Esophagus muscularis mucosa (tissue), 4 donors: Measurements from ENCODE around the gene PTPN7. TPM values are rescaled to one million over a fixed set of nuclear protein-coding genes. Genes with fewer than 3 reads are reported as not detected.

Experiments used
- DNase-seq: peaks from one replicate; pipeline ENCODE4 v3.0.0-alpha.2; 2017; ENCODE audit errors: extremely low spot score
- H3K27ac ChIP-seq, 4 donors: fragments of 200-600 bp; sonication (generic); replicated peaks in 1 of 4; 1 replicate in 3 of 4; 2 replicates in 1 of 4; pipeline ENCODE4 v1.5.1; 2016 to 2019; ENCODE audit warnings: mild to moderate bottlenecking in 1 of 4
- H3K27me3 ChIP-seq, 4 donors: fragments of 200-600 bp; sonication (generic); one replicate each; pipeline versions ENCODE4 v1.5.1 to v1.6.0; 2016 to 2019
- H3K36me3 ChIP-seq, 4 donors: fragments of 200-600 bp; sonication (generic); one replicate each; pipeline ENCODE4 v1.5.1; 2016 to 2019
- H3K4me1 ChIP-seq, 4 donors: fragments of 200-600 bp; sonication (generic); one replicate each; pipeline ENCODE4 v1.5.1; 2016 to 2019
- H3K4me3 ChIP-seq, 4 donors: fragments of 200-600 bp; sonication (generic); 1 replicate in 2 of 4; 2 replicates in 2 of 4; pipeline ENCODE4 v1.5.1; 2016 to 2019; ENCODE audit warnings: mild to moderate bottlenecking in 4 of 4, moderate library complexity in 1 of 4
- H3K9me3 ChIP-seq, 4 donors: fragments of 200-600 bp; sonication (generic); 1 replicate in 3 of 4; 2 replicates in 1 of 4; pipeline ENCODE4 v1.5.1; 2016 to 2019
- CTCF ChIP-seq, 3 experiments: fragments of 200-600 bp in 2 of 3; fragments of 450-650 bp in 1 of 3; sonication (generic) in 2 of 3; IDR thresholded peaks; one replicate each; pipeline ENCODE4 v1.5.1; 2017 to 2019; ENCODE audit warnings: antibody characterized with exemption in 3 of 3, mild to moderate bottlenecking in 2 of 3, moderate library complexity in 1 of 3
- EP300 ChIP-seq: sonication (generic); formaldehyde crosslinking; IDR thresholded peaks from one replicate; pipeline ENCODE4 v1.6.1; 2017; ENCODE audit warnings: antibody characterized with exemption
- POLR2A ChIP-seq: fragments of 450-650 bp; IDR thresholded peaks from one replicate; pipeline ENCODE4 v1.6.1; 2017; ENCODE audit warnings: antibody characterized with exemption, moderate library complexity, mild to moderate bottlenecking, low read depth
- POLR2AphosphoS5 ChIP-seq, 2 donors: sonication (generic); formaldehyde crosslinking; IDR thresholded peaks; one replicate each; pipeline ENCODE4 v1.6.1; 2017; ENCODE audit warnings: antibody characterized with exemption in 2 of 2
- WGBS: methylation state at CpG from one replicate; pipeline ENCODE4 v1.1.5; 2018; 5-methylcytosine and 5-hydroxymethylcytosine counted together
- intact Hi-C: fragments of 100-400 bp; cut with DNase I; formaldehyde crosslinking; loops from one replicate; pipeline ENCODE4 v1.15.1; 2023
- total RNA-seq, 4 donors: library from RNA; depleted of rRNA; stranded (reverse); fragments of >200 nt; gene quantifications; one replicate each; pipeline versions ENCODE4 v1.1.0 to v1.2.1, GENCODE V29; 2016

The PTPN7 gene
- total RNA-seq, 4 donors from 2014 or later: 0.78 to 2.5 (median 1.3) TPM

GRCh38 chr1:202122639-202123335 is 37.6 kb downstream of the PTPN7 start, which contains the start of gene GPR37L1:
TSS of gene GPR37L1 (plus strand) at chr1:202122917. CDS start at chr1:202122964, 47 bp downstream.
- Histone ChIP-seq H3K9me3 (no peaks in the 10 kb centered on the region), H3K4me1 (peaks cover 5 to 13% (median 11%) of the 10 kb centered on the region in 4 donors), H3K4me3 (peak within 1 kb of the TSS in 1 of 4 donors; percentile 14), H3K27ac (peak within 1 kb of the TSS in 1 of 4 donors; percentile 10), H3K27me3 (no peaks in the 10 kb centered on the region), H3K36me3 (no peaks in the 10 kb centered on the region)
- TF ChIP-seq CTCF (IDR thresholded peaks at IDR 0.05) (peak; percentile 54 to 61 (median 58)), EP300 (no peak), POLR2AphosphoS5 (IDR thresholded peaks at IDR 0.05) (peak in 1 of 2 donors; percentile 12), POLR2A (no peak)
- intact Hi-C loops: no loop called here
- 10% methylated on average over 8 of the region's 19 CpGs for WGBS
- DNase-seq: no peak

- no peak for DNase-seq
- intact Hi-C loops: no loop called here
- H3K36me3 ChIP-seq: no peaks in the 10 kb centered on the region
- H3K4me3 ChIP-seq: no peak overlapping the region
- no peak overlapping the region for H3K27ac ChIP-seq
- TF ChIP-seq CTCF (IDR thresholded peaks at IDR 0.05) (no peak), POLR2A (no peak), EP300 (no peak), POLR2AphosphoS5 (IDR thresholded peaks at IDR 0.05) (no peak)
- no peaks in the 10 kb centered on the region for H3K9me3 ChIP-seq
- peaks cover 5 to 13% (median 11%) of the 10 kb centered on the region in 4 donors for H3K4me1 ChIP-seq
- no peaks in the 10 kb centered on the region for H3K27me3 ChIP-seq
- 74% methylated on average over 4 of the region's 7 CpGs for WGBS
Observed at GRCh38 chr1:202121006-202121405, 39.4 kb downstream of the PTPN7 start.

- 80% methylated on average over 10 of the region's 10 CpGs for WGBS
- no peaks in the 10 kb centered on the region for H3K27me3 ChIP-seq
- intact Hi-C loops: loop anchor here (5.0 kb wide), 1 partner anchor 111 kb away; no protein-coding TSS in a partner anchor
Observed at GRCh38 chr1:202117898-202118371, 42.5 kb downstream of the PTPN7 start.

GRCh38 chr1:202116287-202116686 is 44.1 kb downstream of the PTPN7 start:
- Histone ChIP-seq H3K4me1 (peaks cover 15 to 30% (median 22%) of the 10 kb centered on the region in 4 donors), H3K27ac (no peak overlapping the region), H3K36me3 (no peaks in the 10 kb centered on the region), H3K27me3 (no peaks in the 10 kb centered on the region), H3K9me3 (no peaks in the 10 kb centered on the region), H3K4me3 (no peak overlapping the region)
- WGBS: 89% methylated on average over 8 of the region's 8 CpGs
- no peak for DNase-seq
- intact Hi-C loops: loop anchor here (5.0 kb wide), 1 partner anchor 109 kb away; no protein-coding TSS in a partner anchor
- no peak for TF ChIP-seq POLR2A
- TF ChIP-seq EP300: no peak
- TF ChIP-seq POLR2AphosphoS5 (IDR thresholded peaks at IDR 0.05): no peak
- TF ChIP-seq CTCF (IDR thresholded peaks at IDR 0.05): no peak

More at GRCh38 chr1:202117898-202118371, 42.5 kb downstream of the PTPN7 start:
- H3K9me3 ChIP-seq: no peaks in the 10 kb centered on the region
- no peak overlapping the region for H3K4me3 ChIP-seq
- TF ChIP-seq CTCF (IDR thresholded peaks at IDR 0.05) (no peak), EP300 (no peak), POLR2AphosphoS5 (IDR thresholded peaks at IDR 0.05) (no peak), POLR2A (no peak)
- H3K36me3 ChIP-seq: no peaks in the 10 kb centered on the region
- peaks cover 16 to 26% (median 23%) of the 10 kb centered on the region in 4 donors for H3K4me1 ChIP-seq
- no peak for DNase-seq
- no peak overlapping the region for H3K27ac ChIP-seq
